K562 (cell line): ENCODE measurements around the gene CPPED1. TPM values are rescaled to one million over a fixed set of nuclear protein-coding genes. Genes with fewer than 3 reads are reported as not detected.

Source experiments
- AFF4 ChIP-seq: sonication (generic); formaldehyde crosslinking; IDR thresholded peaks from 2 replicates; pipeline ENCODE4 v1.8.0; 2023; ENCODE audit warnings: mild to moderate bottlenecking, missing genetic modification reagents
- CREB1 ChIP-seq, 2 experiments: sonication (generic) in 1 of 2; formaldehyde crosslinking in 1 of 2; IDR thresholded peaks; 2 replicates each; pipeline versions ENCODE4 v1.6.1 to v1.8.0; 2012 to 2022; ENCODE audit warnings: inconsistent platforms in 1 of 2, mild to moderate bottlenecking in 1 of 2, missing genetic modification reagents in 1 of 2, moderate library complexity in 1 of 2
- EP300 ChIP-seq: IDR thresholded peaks from 2 replicates; pipeline ENCODE4 v1.6.1; 2012; ENCODE audit warnings: low read length, improper control_type of control experiment
- PCBP1 ChIP-seq: fragments of 200-400 bp; formaldehyde crosslinking; IDR thresholded peaks from 2 replicates; pipeline ENCODE4 v1.6.1; 2018; ENCODE audit warnings: mild to moderate bottlenecking, low read depth, low read length; ENCODE audit not compliant: poor library complexity, severe bottlenecking
- RBM34 ChIP-seq: fragments of 200-400 bp; formaldehyde crosslinking; IDR thresholded peaks from 2 replicates; pipeline ENCODE4 v1.6.1; 2018; ENCODE audit warnings: low read length, borderline replicate concordance; ENCODE audit not compliant: insufficient read depth
- SMAD3 ChIP-seq: fragments of 450-650 bp; formaldehyde crosslinking; conservative IDR thresholded peaks from 2 replicates; pipeline ENCODE4 v1.4.0; 2020; ENCODE audit warnings: mild to moderate bottlenecking
- SRSF9 ChIP-seq: fragments of 200-400 bp; formaldehyde crosslinking; IDR thresholded peaks from 2 replicates; pipeline ENCODE4 v1.6.1; 2017; ENCODE audit warnings: low read depth, low read length, borderline replicate concordance
- TBL1XR1 ChIP-seq, 2 experiments: IDR thresholded peaks; 2 replicates each; pipeline ENCODE4 v1.6.1; 2012; ENCODE audit warnings: improper control_type of control experiment in 2 of 2, low read length in 2 of 2, mild to moderate bottlenecking in 1 of 2
- THAP7 ChIP-seq: fragments of 250-450 bp; sonication (Bioruptor Pico); IDR thresholded peaks from 2 replicates; pipeline ENCODE4 v1.5.0; 2021
- WHSC1 ChIP-seq: IDR thresholded peaks from one replicate; pipeline ENCODE4 v1.6.1; 2012; ENCODE audit warnings: low read length, control low read depth, inconsistent platforms
- ZBTB26 ChIP-seq: fragments of 450-650 bp; formaldehyde crosslinking; IDR thresholded peaks from 2 replicates; pipeline ENCODE4 v1.4.0; 2022; ENCODE audit warnings: missing genetic modification characterization
- ZNF316 ChIP-seq: fragments of 450-650 bp; IDR thresholded peaks from 2 replicates; pipeline ENCODE4 v1.6.1; 2016
- ZNF695 ChIP-seq: fragments of 450-650 bp; formaldehyde crosslinking; IDR thresholded peaks from 2 replicates; pipeline ENCODE4 v1.4.0; 2020; ENCODE audit warnings: mild to moderate bottlenecking, moderate library complexity
- polyA plus RNA-seq, 8 experiments: library from polyadenylated mRNA; depleted of rRNA in 4 of 8; stranded (reverse) in 5 of 8; unstranded in 3 of 8; fragments of >200 nt; fragmentation: Nextera tagmentation in 2 of 8; fragmentation: Illumina TruSeq in 1 of 8; extraction: Ambion mirVana in 2 of 8; extraction: Trizol in 1 of 8; gene quantifications; 2 replicates each; pipeline versions ENCODE4 v1.2.1 to v1.2.3, GENCODE V29; 2011 to 2014; ENCODE audit warnings: inconsistent platforms in 1 of 8, missing spikeins in 1 of 8
- total RNA-seq, 7 experiments: library from RNA; depleted of rRNA in 6 of 7; stranded (reverse); fragments of >200 nt in 6 of 7; fragmentation: Illumina TruSeq in 2 of 7; extraction: Trizol in 2 of 7; gene quantifications; 2 replicates each; pipeline versions ENCODE4 v1.2.1 to v1.2.3, GENCODE V29; 2011 to 2021; ENCODE audit warnings: low replicate concordance in 1 of 7
- TF ChIP-seq, protein P1 (sequence below), 2 experiments: fragments of 150-350 bp in 1 of 2; IDR thresholded peaks; 2 replicates each; pipeline ENCODE4 v1.6.1; 2012 to 2016; ENCODE audit warnings: low read depth in 2 of 2, low read length in 2 of 2, mild to moderate bottlenecking in 1 of 2, moderate library complexity in 1 of 2
- TF ChIP-seq, protein P2 (sequence below): sonication (generic); formaldehyde crosslinking; IDR thresholded peaks from 2 replicates; pipeline ENCODE4 v1.8.0; 2023; ENCODE audit warnings: mild to moderate bottlenecking, missing genetic modification reagents
- TF ChIP-seq, protein P3 (sequence below): fragments of 450-650 bp; formaldehyde crosslinking; IDR thresholded peaks from 2 replicates; pipeline ENCODE4 v1.4.0; 2022; ENCODE audit warnings: mild to moderate bottlenecking, moderate library complexity

Gene CPPED1
- total and polyA plus RNA-seq, 9 of the 15 experiments (the other 6 are each of a cell fraction or from before 2014, with no cell fraction given), result 7.5 to 25.7 (median 16.9) TPM

- TF ChIP-seq, protein P1, sequence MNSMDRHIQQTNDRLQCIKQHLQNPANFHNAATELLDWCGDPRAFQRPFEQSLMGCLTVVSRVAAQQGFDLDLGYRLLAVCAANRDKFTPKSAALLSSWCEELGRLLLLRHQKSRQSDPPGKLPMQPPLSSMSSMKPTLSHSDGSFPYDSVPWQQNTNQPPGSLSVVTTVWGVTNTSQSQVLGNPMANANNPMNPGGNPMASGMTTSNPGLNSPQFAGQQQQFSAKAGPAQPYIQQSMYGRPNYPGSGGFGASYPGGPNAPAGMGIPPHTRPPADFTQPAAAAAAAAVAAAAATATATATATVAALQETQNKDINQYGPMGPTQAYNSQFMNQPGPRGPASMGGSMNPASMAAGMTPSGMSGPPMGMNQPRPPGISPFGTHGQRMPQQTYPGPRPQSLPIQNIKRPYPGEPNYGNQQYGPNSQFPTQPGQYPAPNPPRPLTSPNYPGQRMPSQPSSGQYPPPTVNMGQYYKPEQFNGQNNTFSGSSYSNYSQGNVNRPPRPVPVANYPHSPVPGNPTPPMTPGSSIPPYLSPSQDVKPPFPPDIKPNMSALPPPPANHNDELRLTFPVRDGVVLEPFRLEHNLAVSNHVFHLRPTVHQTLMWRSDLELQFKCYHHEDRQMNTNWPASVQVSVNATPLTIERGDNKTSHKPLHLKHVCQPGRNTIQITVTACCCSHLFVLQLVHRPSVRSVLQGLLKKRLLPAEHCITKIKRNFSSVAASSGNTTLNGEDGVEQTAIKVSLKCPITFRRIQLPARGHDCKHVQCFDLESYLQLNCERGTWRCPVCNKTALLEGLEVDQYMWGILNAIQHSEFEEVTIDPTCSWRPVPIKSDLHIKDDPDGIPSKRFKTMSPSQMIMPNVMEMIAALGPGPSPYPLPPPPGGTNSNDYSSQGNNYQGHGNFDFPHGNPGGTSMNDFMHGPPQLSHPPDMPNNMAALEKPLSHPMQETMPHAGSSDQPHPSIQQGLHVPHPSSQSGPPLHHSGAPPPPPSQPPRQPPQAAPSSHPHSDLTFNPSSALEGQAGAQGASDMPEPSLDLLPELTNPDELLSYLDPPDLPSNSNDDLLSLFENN (IDR thresholded peaks at IDR 0.05; ENCODE audit: low read depth in 2 of 2, low read length in 2 of 2), result no peak
- TF ChIP-seq TBL1XR1 (IDR thresholded peaks at IDR 0.05; ENCODE audit: low read length in 2 of 2) (no peak), ZNF695 (CRISPR knock-in tag) (no peak), ZNF316 (no peak), SMAD3 (CRISPR knock-in tag) (no peak), SRSF9 (no peak), AFF4 (CRISPR knock-in tag) (0 out of 2 replicates have a peak, but pooled peaks have one; percentile 48), WHSC1 (no peak), ZBTB26 (CRISPR knock-in tag) (no peak), CREB1 (IDR thresholded peaks at IDR 0.05) (no peak), CREB1 (CRISPR knock-in tag; IDR thresholded peaks at IDR 0.05) (0 out of 2 replicates have a peak, but pooled peaks have one; percentile 23), PCBP1 (no peak), EP300 (no peak), THAP7 (no peak), RBM34 (no peak)
- TF ChIP-seq, protein P2, sequence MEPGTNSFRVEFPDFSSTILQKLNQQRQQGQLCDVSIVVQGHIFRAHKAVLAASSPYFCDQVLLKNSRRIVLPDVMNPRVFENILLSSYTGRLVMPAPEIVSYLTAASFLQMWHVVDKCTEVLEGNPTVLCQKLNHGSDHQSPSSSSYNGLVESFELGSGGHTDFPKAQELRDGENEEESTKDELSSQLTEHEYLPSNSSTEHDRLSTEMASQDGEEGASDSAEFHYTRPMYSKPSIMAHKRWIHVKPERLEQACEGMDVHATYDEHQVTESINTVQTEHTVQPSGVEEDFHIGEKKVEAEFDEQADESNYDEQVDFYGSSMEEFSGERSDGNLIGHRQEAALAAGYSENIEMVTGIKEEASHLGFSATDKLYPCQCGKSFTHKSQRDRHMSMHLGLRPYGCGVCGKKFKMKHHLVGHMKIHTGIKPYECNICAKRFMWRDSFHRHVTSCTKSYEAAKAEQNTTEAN (CRISPR knock-in tag), result 0 out of 2 replicates have a peak, but pooled peaks have one; percentile 40
- TF ChIP-seq, protein P3, sequence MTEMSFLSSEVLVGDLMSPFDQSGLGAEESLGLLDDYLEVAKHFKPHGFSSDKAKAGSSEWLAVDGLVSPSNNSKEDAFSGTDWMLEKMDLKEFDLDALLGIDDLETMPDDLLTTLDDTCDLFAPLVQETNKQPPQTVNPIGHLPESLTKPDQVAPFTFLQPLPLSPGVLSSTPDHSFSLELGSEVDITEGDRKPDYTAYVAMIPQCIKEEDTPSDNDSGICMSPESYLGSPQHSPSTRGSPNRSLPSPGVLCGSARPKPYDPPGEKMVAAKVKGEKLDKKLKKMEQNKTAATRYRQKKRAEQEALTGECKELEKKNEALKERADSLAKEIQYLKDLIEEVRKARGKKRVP (CRISPR knock-in tag), result no peak
Observed at GRCh38 chr16:12661656-12662172, 142.0 kb downstream of the CPPED1 start (continued).
